B cell (primary cell): ENCODE measurements around the gene TPP1. TPM values are rescaled to one million over a fixed set of nuclear protein-coding genes. Genes with fewer than 3 reads are reported as not detected.

Experiments used
- ATAC-seq: fragments of 200-7000 bp; cut with Tn5 transposase; one replicate; pipeline ENCODE4 v1.10.0; 2021; ENCODE audit warnings: low read depth, mild to moderate bottlenecking, moderate number of reproducible peaks, moderate library complexity
- CTCF ChIA-PET: fragments of 350-600 bp; sonication (Branson Sonifier 250); formaldehyde crosslinking; loops from one replicate; lab custom pipeline; 2021; ENCODE audit warnings: antibody characterized with exemption, inconsistent platforms; lab: Charles Lee
- POLR2A ChIA-PET: fragments of 350-600 bp; sonication (Branson Sonifier 250); formaldehyde crosslinking; loops from one replicate; lab custom pipeline; 2021; ENCODE audit warnings: antibody characterized with exemption; lab: Charles Lee
- DNase-seq: peaks from one replicate; pipeline ENCODE4 v3.0.0; 2013
- H2AFZ ChIP-seq: 2 replicates; pipeline ENCODE4 v1.6.1; 2012; ENCODE audit warnings: mild to moderate bottlenecking, low read depth, low read length; ENCODE audit not compliant: insufficient read depth, poor library complexity, severe bottlenecking
- H3K27ac ChIP-seq, 2 donors: 1 replicate in 1 of 2; 2 replicates in 1 of 2; pipeline ENCODE4 v1.5.1; 2012 to 2013; ENCODE audit warnings: low read length in 2 of 2, mild to moderate bottlenecking in 2 of 2, moderate library complexity in 1 of 2
- H3K27me3 ChIP-seq, 4 experiments: fragments of 200-600 bp in 1 of 4; sonication (generic) in 1 of 4; replicated peaks in 1 of 4; 1 replicate in 2 of 4; 2 replicates in 2 of 4; pipeline versions ENCODE4 v1.6.1 to v1.7.0; 2013 to 2016; ENCODE audit warnings: low read length in 3 of 4, mild to moderate bottlenecking in 2 of 4, mixed read lengths in 1 of 4, moderate library complexity in 1 of 4; ENCODE audit not compliant: insufficient read depth in 4 of 4, control insufficient read depth in 3 of 4; ENCODE audit errors: control extremely low read depth in 1 of 4
- H3K36me3 ChIP-seq, 2 experiments: replicated peaks in 1 of 2; 1 replicate in 1 of 2; 2 replicates in 1 of 2; pipeline versions ENCODE4 v1.6.1 to v1.7.1; 2013; ENCODE audit warnings: low read length in 1 of 2; ENCODE audit not compliant: insufficient read depth in 2 of 2, control insufficient read depth in 1 of 2; ENCODE audit errors: control extremely low read depth in 1 of 2, extremely low read depth in 1 of 2
- H3K4me1 ChIP-seq, 2 donors: fragments of 200-600 bp in 1 of 2; sonication (generic) in 1 of 2; 1 replicate in 1 of 2; 2 replicates in 1 of 2; pipeline versions ENCODE4 v1.5.1 to v1.6.1; 2013 to 2017; ENCODE audit warnings: low read length in 2 of 2; ENCODE audit not compliant: control insufficient read depth in 2 of 2, insufficient read depth in 2 of 2
- H3K4me2 ChIP-seq: replicated peaks from 2 replicates; pipeline ENCODE3; 2012; ENCODE audit warnings: mild to moderate bottlenecking, low read depth, low read length; ENCODE audit not compliant: poor library complexity, severe bottlenecking
- H3K4me3 ChIP-seq, 5 experiments: fragments of 200-600 bp in 1 of 5; sonication (generic) in 1 of 5; 1 replicate in 3 of 5; 2 replicates in 2 of 5; pipeline versions ENCODE4 v1.5.1 to v1.7.0; 2011 to 2016; ENCODE audit warnings: low read length in 4 of 5, mild to moderate bottlenecking in 4 of 5, low read depth in 2 of 5, control low read depth in 1 of 5, moderate library complexity in 1 of 5; ENCODE audit not compliant: insufficient read depth in 1 of 5; ENCODE audit errors: control extremely low read depth in 1 of 5, extremely low read depth in 1 of 5
- H3K79me2 ChIP-seq: fragments of 200-600 bp; sonication (generic); one replicate; pipeline ENCODE4 v1.6.0; 2016; ENCODE audit warnings: low read length; ENCODE audit not compliant: control insufficient read depth, insufficient read depth
- H3K9ac ChIP-seq: fragments of 200-600 bp; sonication (generic); 2 replicates; pipeline ENCODE4 v1.6.1; 2017; ENCODE audit warnings: mild to moderate bottlenecking, low read length, moderate library complexity
- H3K9me3 ChIP-seq, 3 donors: one replicate each; pipeline versions ENCODE4 v1.6.1 to v1.7.1; 2013; ENCODE audit warnings: low read length in 2 of 3; ENCODE audit not compliant: control insufficient read depth in 2 of 3, insufficient read depth in 1 of 3; ENCODE audit errors: control extremely low read depth in 1 of 3
- H4K20me1 ChIP-seq: 2 replicates; pipeline ENCODE4 v1.6.0; 2012; ENCODE audit warnings: mild to moderate bottlenecking, low read length; ENCODE audit not compliant: insufficient read depth, control insufficient read depth, poor library complexity, severe bottlenecking
- H3K27ac Mint-ChIP-seq: one replicate; pipeline ENCODE4 v1.8.0; 2021; ENCODE audit warnings: mixed read lengths
- H3K27me3 Mint-ChIP-seq: one replicate; pipeline ENCODE4 v1.8.0; 2021; ENCODE audit warnings: mixed read lengths
- H3K4me1 Mint-ChIP-seq: one replicate; pipeline ENCODE4 v1.8.0; 2021; ENCODE audit warnings: mixed read lengths
- H3K4me3 Mint-ChIP-seq: one replicate; pipeline ENCODE4 v1.8.0; 2021; ENCODE audit warnings: mixed read lengths
- H3K9me3 Mint-ChIP-seq: one replicate; pipeline ENCODE4 v1.8.0; 2022; ENCODE audit warnings: mixed read lengths; ENCODE audit not compliant: insufficient read depth
- CTCF ChIP-seq: fragments of 200-600 bp; IDR thresholded peaks from one replicate; pipeline ENCODE4 v1.8.0; 2022; ENCODE audit warnings: antibody characterized with exemption, mild to moderate bottlenecking
- EZH2 ChIP-seq: IDR thresholded peaks from 2 replicates; pipeline ENCODE4 v1.6.1; 2012; ENCODE audit warnings: borderline replicate concordance, low read depth, mild to moderate bottlenecking, moderate library complexity, low read length; ENCODE audit not compliant: insufficient read depth, poor library complexity, severe bottlenecking
- WGBS: methylation state at CpG from one replicate; pipeline ENCODE4 v1.1.5; 2013; ENCODE audit warnings: missing lambda C conversion rate; ENCODE audit not compliant: insufficient coverage; 5-methylcytosine and 5-hydroxymethylcytosine counted together
- intact Hi-C: fragments of 100-400 bp; cut with micrococcal nuclease; formaldehyde crosslinking; loops from one replicate; pipeline ENCODE4 v1.10.0; 2022
- polyA plus RNA-seq: library from polyadenylated mRNA; depleted of rRNA; stranded (reverse); fragments of >200 nt; gene quantifications from 2 replicates; pipeline ENCODE4 v1.2.3, GENCODE V29; 2012
- total RNA-seq, 2 donors: library from RNA; stranded (reverse); fragments of 120-200 nt in 1 of 2; gene quantifications; 1 replicate in 1 of 2; 2 replicates in 1 of 2; pipeline versions ENCODE4 v1.2.3 to v1.2.4, GENCODE V29; 2013 to 2022

TPP1 gene
- total and polyA plus RNA-seq, 2 donors (not counting 1 experiment from before 2014, with no cell fraction given) = 133 to 191 TPM

GRCh38 chr11:6655790-6656583 lies 36.8 kb upstream of the TPP1 start, which contains the start of gene DCHS1:
Gene DCHS1, minus strand, starts transcription at chr11:6655809. Its CDS starts 14,196 bp downstream, at chr11:6641613.
- Histone ChIP-seq H3K9me3 (no peaks in the 10 kb centered on the region), H4K20me1 (no peaks in the 10 kb centered on the region), H3K4me2 (peak within 1 kb of the TSS; percentile 82), H3K9ac (peak within 1 kb of the TSS; percentile 56), H3K4me3 (peak within 1 kb of the TSS in 4 of 5 experiments; percentile 24 to 57 (median 38)), H2AFZ (peak within 1 kb of the TSS; percentile 71), H3K27me3 (peaks cover 0 to 19% (median 12%) of the 10 kb centered on the region in 4 experiments), H3K36me3 (no peaks in the 10 kb centered on the region), H3K79me2 (no peaks in the 10 kb centered on the region), H3K27ac (no peak within 1 kb of the TSS), H3K4me1 (peaks cover 10 to 12% of the 10 kb centered on the region in 2 donors)
- 23% methylated on average over 14 of the region's 56 CpGs for WGBS
- Mint-ChIP-seq H3K27ac (peak within 1 kb of the TSS; percentile 72), H3K9me3 (no peaks in the 10 kb centered on the region), H3K4me3 (peak within 1 kb of the TSS; percentile 72), H3K4me1 (peaks cover 9% of the 10 kb centered on the region), H3K27me3 (peaks cover 13% of the 10 kb centered on the region)
- peak; percentile 38 for DNase-seq
- ChIA-PET CTCF (interaction anchor here (1.8 to 2.5 kb wide), 2 partner anchors 11 to 44 kb away, joined by 6 to 14 read pairs; partner anchors contain the start of gene TAF10), POLR2A (interaction anchor here (0.6 kb wide), 1 partner anchor 51 kb away, joined by 4 read pairs; no protein-coding TSS in a partner anchor)
- ATAC-seq = peak; percentile 29
- intact Hi-C loops = no loop called here
- TF ChIP-seq EZH2 (peak; percentile 42), CTCF (no peak)
